GM21529 (cell line): ENCODE results near the gene MUC5AC.
"Not testable (repeated sequence)": the region's sequence is repeated elsewhere in the genome, so short reads cannot be mapped to it uniquely, and the experiment has no call there.

Experiments
- ATAC-seq: cut with Tn5 transposase; IDR thresholded peaks from one replicate; pipeline ENCODE4 v1.9.1; 2021; ENCODE audit not compliant: unreplicated experiment

Gene MUC5AC

GRCh38 chr11:1206391-1207271, 48.9 kb downstream of the MUC5AC start:
- ATAC-seq, result no peak

GRCh38 chr11:1207401-1208143, 49.8 kb downstream of the MUC5AC start:
- no peak for ATAC-seq

DNA sequence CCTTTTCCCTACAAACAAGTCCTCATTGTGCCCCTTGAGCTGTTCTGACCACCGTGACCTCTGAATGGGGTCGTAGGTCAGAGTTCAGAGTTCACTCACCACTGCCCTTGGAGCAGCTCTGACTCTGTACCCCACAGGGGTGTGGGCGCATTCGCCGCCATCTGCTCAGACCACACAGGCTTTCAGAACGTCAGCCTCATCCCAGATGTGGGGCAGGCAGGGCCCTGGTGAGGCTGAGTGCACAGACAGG, 50.3 kb downstream of the MUC5AC start:
- no peak for ATAC-seq

- no peak for ATAC-seq
Observed at GRCh38 chr11:1208394-1209261, 50.9 kb downstream of the MUC5AC start.

DNA sequence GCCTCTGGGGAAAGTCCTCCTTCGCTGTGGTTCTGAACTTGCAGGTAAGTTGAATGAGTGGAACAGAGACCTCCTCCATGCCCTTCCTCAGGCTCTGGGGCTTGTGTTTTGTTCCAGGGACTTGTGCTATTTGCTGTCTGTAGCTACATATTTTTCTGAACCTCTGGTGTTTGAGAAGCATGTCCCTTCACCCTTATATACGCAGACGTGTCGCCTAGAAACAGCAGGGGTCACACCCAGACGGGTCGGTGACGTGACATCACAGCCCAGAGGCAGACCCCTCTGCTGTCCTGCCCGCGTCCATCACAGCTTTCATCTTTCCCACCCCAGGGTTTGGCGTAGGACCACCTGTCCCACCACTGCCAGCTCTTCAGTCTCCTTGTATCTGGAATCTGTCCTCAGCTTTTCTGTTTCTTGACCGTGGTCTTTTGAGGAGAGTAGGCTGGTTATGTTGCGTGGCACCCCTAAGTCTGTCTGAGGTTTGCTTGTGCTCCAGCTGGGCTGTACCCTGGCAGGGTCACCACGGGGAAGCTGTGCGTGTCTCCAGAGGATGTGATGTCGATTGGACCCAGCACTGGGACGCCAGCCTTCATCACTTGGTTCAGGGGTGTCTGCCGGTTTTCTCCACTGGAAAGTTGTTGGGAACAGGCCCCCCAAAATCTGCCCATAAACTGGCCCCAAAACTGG, 51.8 kb downstream of the MUC5AC start:
- no peak for ATAC-seq

GRCh38 chr11:1211838-1212237, 54.1 kb downstream of the MUC5AC start:
- ATAC-seq, result no peak

DNA sequence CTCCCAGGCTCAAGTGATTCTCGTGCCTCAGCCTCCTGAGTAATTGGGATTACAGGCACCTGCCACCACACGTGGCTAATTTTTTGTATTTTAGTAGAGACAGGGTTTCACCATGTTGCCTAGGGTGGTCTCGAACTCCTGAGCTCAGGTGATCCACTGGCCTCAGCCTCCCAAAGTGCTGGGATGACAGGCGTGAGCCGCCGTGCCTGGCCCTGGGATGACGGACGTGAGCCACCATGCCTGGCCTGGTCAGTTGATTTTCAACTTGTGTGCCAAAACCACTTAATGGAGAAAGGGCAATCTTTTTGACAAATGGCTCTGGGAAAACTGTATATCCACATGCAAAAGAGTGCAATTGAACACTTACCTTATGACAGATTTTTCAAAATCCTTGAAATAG, 58.1 kb downstream of the MUC5AC start:
- not testable (repeated sequence) for ATAC-seq

DNA sequence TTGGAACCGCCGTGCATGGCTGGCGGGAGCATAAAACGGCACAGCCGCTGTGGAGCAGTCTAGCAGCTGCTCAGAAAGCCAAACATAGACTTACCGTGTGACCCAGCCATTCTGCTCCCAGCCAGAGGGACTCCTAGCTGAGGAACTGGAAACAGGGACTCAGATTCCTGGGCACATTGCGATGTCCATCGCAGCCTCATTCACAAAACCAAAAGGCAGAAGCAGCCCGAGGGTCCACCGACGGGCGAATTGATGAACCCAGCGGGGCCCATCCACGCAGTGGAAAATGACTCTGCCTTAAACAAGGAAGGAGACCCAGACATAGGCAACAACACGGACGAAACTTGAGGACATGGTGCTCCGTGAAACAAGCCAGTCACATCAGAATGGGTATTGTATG, 59.4 kb downstream of the MUC5AC start:
- no peak for ATAC-seq

DNA sequence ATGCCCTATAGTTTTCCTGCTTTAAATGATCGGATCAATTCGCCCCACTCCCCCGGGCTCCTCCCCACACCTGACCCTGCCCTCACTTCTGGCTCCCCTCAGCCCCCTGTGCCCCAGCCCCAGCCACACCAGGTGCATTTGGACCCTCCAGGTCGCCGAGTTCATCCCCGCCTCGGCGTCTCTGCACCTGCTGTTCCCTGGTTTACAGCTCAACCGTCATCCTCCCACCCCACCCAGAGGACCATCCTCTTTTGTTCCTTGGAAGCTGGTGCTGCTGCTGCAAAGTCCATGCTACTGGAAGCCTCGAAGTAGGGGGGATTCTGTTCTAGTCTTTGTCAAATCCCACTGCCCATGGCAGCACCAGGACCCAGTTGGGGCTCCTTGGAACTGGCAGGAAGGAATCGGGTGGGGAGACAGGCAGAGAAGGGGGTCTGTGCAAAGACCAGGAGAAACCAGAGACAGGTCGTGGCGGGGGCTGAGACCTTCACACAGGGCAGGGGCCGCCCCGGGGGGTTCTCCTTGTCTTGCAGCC, 60.6 kb downstream of the MUC5AC start:
- no peak for ATAC-seq

- ATAC-seq, result no peak
Observed at GRCh38 chr11:1218788-1219445, 61.2 kb downstream of the MUC5AC start.

- ATAC-seq, result no peak
Observed at GRCh38 chr11:1219446-1219833, 61.7 kb downstream of the MUC5AC start.

DNA sequence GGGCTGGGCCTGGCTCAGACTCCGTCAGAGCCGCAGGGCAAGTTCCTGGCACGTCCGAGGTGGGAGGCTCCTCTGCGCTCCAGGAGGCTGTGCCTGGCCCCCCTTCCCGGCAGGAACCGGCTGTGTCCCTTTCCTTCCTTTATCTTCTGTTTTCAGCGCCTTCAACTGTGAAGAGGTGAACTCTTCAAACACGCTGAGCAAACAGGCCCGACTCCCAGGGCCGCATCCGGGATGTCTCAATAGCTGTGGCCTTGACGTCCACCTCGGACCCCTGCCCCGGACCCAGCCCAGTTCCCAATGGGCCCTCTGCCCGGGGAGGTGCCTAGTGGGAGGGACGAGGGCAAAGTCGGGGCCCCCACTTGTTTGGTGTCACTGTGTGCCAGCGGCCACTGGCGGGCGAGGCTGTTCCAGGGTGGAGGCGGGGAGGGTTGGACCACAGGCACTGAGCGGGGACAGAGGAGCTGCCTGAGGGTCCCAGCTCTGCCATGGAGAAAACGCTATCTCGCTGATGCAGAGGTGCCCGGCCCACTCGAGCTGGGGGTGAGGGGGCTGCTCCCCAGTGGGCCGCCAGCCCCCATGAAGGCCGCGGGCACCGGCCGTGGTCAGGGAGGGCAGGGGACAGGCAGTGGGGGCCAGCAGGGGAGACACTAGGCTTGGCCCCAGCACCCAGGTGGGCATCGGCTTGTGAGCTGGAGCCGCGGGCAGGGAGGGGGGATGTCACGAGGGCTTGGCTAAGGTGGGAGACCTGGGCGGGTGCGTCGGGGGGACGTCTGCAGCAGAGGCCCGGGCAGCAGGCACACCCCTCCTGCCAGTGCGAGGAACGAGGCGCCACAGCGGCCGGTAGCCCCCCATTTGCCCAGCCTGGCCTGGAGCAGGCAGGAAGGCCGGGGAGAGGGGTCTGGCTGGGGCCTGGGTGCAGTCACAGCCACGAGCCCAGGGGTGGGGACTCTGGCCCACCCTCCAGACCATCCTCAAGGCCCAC, 62.4 kb downstream of the MUC5AC start:
- ATAC-seq, result no peak

GRCh38 chr11:1220941-1221721, 63.4 kb downstream of the MUC5AC start:
- no peak for ATAC-seq

DNA sequence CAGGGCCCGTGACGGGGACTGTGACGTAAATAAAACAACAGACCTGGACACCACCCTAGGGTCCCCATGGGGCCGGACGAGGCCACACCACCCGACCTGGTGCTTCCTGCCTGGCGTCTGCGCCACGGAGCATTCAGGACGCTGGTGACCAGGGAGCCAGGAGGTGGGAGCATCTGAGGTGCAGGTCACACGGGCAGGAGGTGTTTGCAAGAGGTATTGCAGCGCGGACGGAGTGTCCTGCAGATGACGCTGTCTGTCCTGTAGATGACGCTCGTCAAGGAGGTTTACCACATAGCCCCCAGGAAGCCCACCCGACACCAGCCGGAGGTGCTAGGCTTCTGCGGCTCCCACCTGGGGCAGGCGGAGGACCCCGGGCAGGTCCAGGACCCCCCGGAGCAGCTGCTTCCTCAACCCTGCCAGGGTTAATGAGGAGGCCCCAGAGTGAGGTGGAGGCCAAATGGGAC, 64.1 kb downstream of the MUC5AC start:
- ATAC-seq, result no peak

- ATAC-seq, result no peak
Observed at GRCh38 chr11:1222491-1223345, 65.0 kb downstream of the MUC5AC start, which contains the start of gene MUC5B. TSS of gene MUC5B (plus strand) at chr11:1223066. CDS start at chr11:1223124, 58 bp downstream.

GRCh38 chr11:1223346-1224110, 65.8 kb downstream of the MUC5AC start:
- ATAC-seq, result no peak
